Measurements from ENCODE around the gene BCAS3. TPM values are rescaled to one million over a fixed set of nuclear protein-coding genes. Genes with fewer than 3 reads are reported as not detected.

Gene BCAS3
- total and polyA plus RNA-seq, 3 experiments from 2014 or later, result 10.7 to 35.3 (median 13.5) TPM

- H3K9me3 ChIP-seq (ENCODE audit: low read length), result no peaks in the 10 kb centered on the region
- CTCF ChIA-PET, result interaction anchor here (0.8 to 1.3 kb wide), 3 partner anchors 7 to 11 kb away, joined by 3 to 5 read pairs (median 4); no protein-coding TSS in a partner anchor
- H3K4me1 ChIP-seq (ENCODE audit: insufficient read depth, low read length), result peaks cover 45% of the 10 kb centered on the region
These were observed 723.9 kb downstream of the BCAS3 start for GRCh38 chr17:61401389-61402072.

GRCh38 chr17:61402073-61402541, 724.5 kb downstream of the BCAS3 start:
- Mint-ChIP-seq H3K9me3 (peaks cover 0 to 2% (median 0%) of the 10 kb centered on the region in 5 donors), H3K36me3 (peaks cover 0 to 2% (median 0%) of the 10 kb centered on the region in 3 donors), H3K4me3 (peak overlapping the region in 6 of 7 donors; percentile 67 to 85 (median 72)), H3K27ac (peak overlapping the region in 1 of 8 donors; percentile 70), H3K4me1 (peaks cover 34 to 53% (median 36%) of the 10 kb centered on the region in 3 donors), H3K27me3 (peaks cover 61 to 63% of the 10 kb centered on the region in 2 donors)
- POLR2A ChIA-PET, result interaction anchor here (1.7 kb wide), 1 partner anchor 10 kb away, joined by 6 read pairs; no protein-coding TSS in a partner anchor
- peaks cover 45% of the 10 kb centered on the region for H3K4me1 ChIP-seq (ENCODE audit: insufficient read depth, low read length)
- no peak overlapping the region for H3K4me3 ChIP-seq (ENCODE audit: low read length)
- no peaks in the 10 kb centered on the region for H3K9me3 ChIP-seq (ENCODE audit: low read length)
- H3K27ac ChIP-seq (ENCODE audit: low read depth, low read length), result no peak overlapping the region
- no peak for DNase-seq
- CTCF ChIA-PET, result interaction anchor here (0.9 to 1.0 kb wide), 2 partner anchors 10 to 658 kb away, joined by 3 to 4 read pairs; no protein-coding TSS in a partner anchor
- H3K36me3 ChIP-seq (ENCODE audit: insufficient read depth, low read length), result no peaks in the 10 kb centered on the region
- peaks cover 54% of the 10 kb centered on the region for H3K27me3 ChIP-seq (ENCODE audit: insufficient read depth, low read length, poor library complexity, severe bottlenecking)

More at GRCh38 chr17:61401389-61402072, 723.9 kb downstream of the BCAS3 start:
- H3K27ac ChIP-seq (ENCODE audit: low read depth, low read length), result no peak overlapping the region
- Mint-ChIP-seq H3K9me3 (peaks cover 0 to 2% (median 0%) of the 10 kb centered on the region in 5 donors), H3K4me3 (peak overlapping the region in 5 of 7 donors; percentile 18 to 73 (median 62)), H3K36me3 (peaks cover 0 to 2% (median 0%) of the 10 kb centered on the region in 3 donors), H3K27ac (peak overlapping the region in 1 of 8 donors; percentile 58), H3K27me3 (peaks cover 56 to 58% of the 10 kb centered on the region in 2 donors), H3K4me1 (peaks cover 34 to 53% (median 36%) of the 10 kb centered on the region in 3 donors)
- no peak for DNase-seq
- H3K4me3 ChIP-seq (ENCODE audit: low read length), result no peak overlapping the region
- no peaks in the 10 kb centered on the region for H3K36me3 ChIP-seq (ENCODE audit: insufficient read depth, low read length)
- peaks cover 48% of the 10 kb centered on the region for H3K27me3 ChIP-seq (ENCODE audit: insufficient read depth, low read length, poor library complexity, severe bottlenecking)
- POLR2A ChIA-PET, result interaction anchor here (1.7 kb wide), 1 partner anchor 10 kb away, joined by 6 read pairs; no protein-coding TSS in a partner anchor

- H3K27ac Mint-ChIP-seq, result peak overlapping the region in 3 of 8 donors; percentile 34 to 71 (median 70)
- Histone ChIP-seq H3K36me3 (ENCODE audit: insufficient read depth, low read length) (no peaks in the 10 kb centered on the region), H3K4me1 (ENCODE audit: insufficient read depth, low read length) (peaks cover 37% of the 10 kb centered on the region), H3K4me3 (ENCODE audit: low read length) (no peak overlapping the region), H3K9me3 (ENCODE audit: low read length) (no peaks in the 10 kb centered on the region), H3K27ac (ENCODE audit: low read depth, low read length) (no peak overlapping the region), H3K27me3 (ENCODE audit: insufficient read depth, low read length, poor library complexity, severe bottlenecking) (peaks cover 56% of the 10 kb centered on the region)
- POLR2A ChIA-PET, result no interaction called here
- H3K4me1 Mint-ChIP-seq, result peaks cover 32 to 53% (median 35%) of the 10 kb centered on the region in 3 donors
- H3K4me3 Mint-ChIP-seq, result peak overlapping the region; percentile 67 to 85 (median 74)
- no peaks in the 10 kb centered on the region for H3K9me3 Mint-ChIP-seq
- H3K36me3 Mint-ChIP-seq, result peaks cover 0 to 2% (median 0%) of the 10 kb centered on the region in 3 donors
- DNase-seq, result peak in 1 of 5 donors; percentile 43
- peaks cover 64 to 66% of the 10 kb centered on the region in 2 donors for H3K27me3 Mint-ChIP-seq
- CTCF ChIA-PET, result interaction anchor here (0.6 to 0.9 kb wide), 2 partner anchors 52 to 659 kb away, joined by 3 read pairs; no protein-coding TSS in a partner anchor
These were observed 725.5 kb downstream of the BCAS3 start for GRCh38 chr17:61402978-61403800.

GRCh38 chr17:61403801-61404662, 726.4 kb downstream of the BCAS3 start:
- CTCF ChIA-PET, result no interaction called here
- Histone ChIP-seq H3K9me3 (ENCODE audit: low read length) (no peaks in the 10 kb centered on the region), H3K27ac (ENCODE audit: low read depth, low read length) (no peak overlapping the region), H3K36me3 (ENCODE audit: insufficient read depth, low read length) (no peaks in the 10 kb centered on the region), H3K4me1 (ENCODE audit: insufficient read depth, low read length) (peaks cover 41% of the 10 kb centered on the region), H3K27me3 (ENCODE audit: insufficient read depth, low read length, poor library complexity, severe bottlenecking) (peaks cover 61% of the 10 kb centered on the region), H3K4me3 (ENCODE audit: low read length) (no peak overlapping the region)
- peak in 1 of 5 donors; percentile 48 for DNase-seq
- POLR2A ChIA-PET, result no interaction called here
- peaks cover 31 to 54% (median 34%) of the 10 kb centered on the region in 3 donors for H3K4me1 Mint-ChIP-seq
- H3K27me3 Mint-ChIP-seq, result peaks cover 66 to 68% of the 10 kb centered on the region in 2 donors
- no peaks in the 10 kb centered on the region for H3K36me3 Mint-ChIP-seq
- H3K4me3 Mint-ChIP-seq, result peak overlapping the region; percentile 67 to 85 (median 74)
- H3K9me3 Mint-ChIP-seq, result no peaks in the 10 kb centered on the region
- H3K27ac Mint-ChIP-seq, result peak overlapping the region in 2 of 8 donors; percentile 34 to 65

GRCh38 chr17:61404663-61404912, 726.9 kb downstream of the BCAS3 start:
- DNase-seq, result peak in 1 of 5 donors; percentile 28
- peaks cover 33 to 58% (median 34%) of the 10 kb centered on the region in 3 donors for H3K4me1 Mint-ChIP-seq
- H3K27ac Mint-ChIP-seq, result no peak overlapping the region
- H3K9me3 Mint-ChIP-seq, result no peaks in the 10 kb centered on the region
- H3K4me3 Mint-ChIP-seq, result peak overlapping the region in 4 of 7 donors; percentile 71 to 85 (median 74)
- peaks cover 43% of the 10 kb centered on the region for H3K4me1 ChIP-seq (ENCODE audit: insufficient read depth, low read length)
- H3K27ac ChIP-seq (ENCODE audit: low read depth, low read length), result no peak overlapping the region
- H3K9me3 ChIP-seq (ENCODE audit: low read length), result no peaks in the 10 kb centered on the region
- POLR2A ChIA-PET, result no interaction called here
- H3K4me3 ChIP-seq (ENCODE audit: low read length), result no peak overlapping the region
- H3K27me3 Mint-ChIP-seq, result peaks cover 65 to 71% of the 10 kb centered on the region in 2 donors
- no peaks in the 10 kb centered on the region for H3K36me3 Mint-ChIP-seq
- CTCF ChIA-PET, result no interaction called here
- H3K27me3 ChIP-seq (ENCODE audit: insufficient read depth, low read length, poor library complexity, severe bottlenecking), result peaks cover 61% of the 10 kb centered on the region
- H3K36me3 ChIP-seq (ENCODE audit: insufficient read depth, low read length), result no peaks in the 10 kb centered on the region

- Histone ChIP-seq H3K4me3 (ENCODE audit: low read length) (no peak overlapping the region), H3K9me3 (ENCODE audit: low read length) (no peaks in the 10 kb centered on the region), H3K27me3 (ENCODE audit: insufficient read depth, low read length, poor library complexity, severe bottlenecking) (peaks cover 64% of the 10 kb centered on the region), H3K27ac (ENCODE audit: low read depth, low read length) (no peak overlapping the region), H3K36me3 (ENCODE audit: insufficient read depth, low read length) (no peaks in the 10 kb centered on the region), H3K4me1 (ENCODE audit: insufficient read depth, low read length) (peaks cover 43% of the 10 kb centered on the region)
- peaks cover 65 to 76% of the 10 kb centered on the region in 2 donors for H3K27me3 Mint-ChIP-seq
- H3K27ac Mint-ChIP-seq, result no peak overlapping the region
- H3K4me1 Mint-ChIP-seq, result peaks cover 36 to 63% (median 38%) of the 10 kb centered on the region in 3 donors
- no peaks in the 10 kb centered on the region for H3K36me3 Mint-ChIP-seq
- peak in 1 of 5 donors; percentile 42 for DNase-seq
- H3K9me3 Mint-ChIP-seq, result no peaks in the 10 kb centered on the region
- H3K4me3 Mint-ChIP-seq, result peak overlapping the region in 3 of 7 donors; percentile 59 to 74 (median 60)
- POLR2A ChIA-PET, result no interaction called here
- CTCF ChIA-PET, result no interaction called here
These were observed 727.4 kb downstream of the BCAS3 start for GRCh38 chr17:61404913-61405685.
